ENCODE measurements around the gene TCAF1.

TCAF1 gene

GRCh38 chr7:143902332-143902899 lies 440 bp upstream of the TCAF1 start:
- H3K36me3 ChIP-seq (ENCODE audit: insufficient read depth, low read length), result no peaks in the 10 kb centered on the region
- peak overlapping the region; percentile 76 for H3K9ac ChIP-seq (ENCODE audit: low read depth, low read length, poor library complexity, severe bottlenecking)
- H3K9me2 ChIP-seq (replicated peaks; ENCODE audit: low read depth, low read length), result no peaks in the 10 kb centered on the region
- H4K20me1 ChIP-seq (ENCODE audit: insufficient read depth, low read length, poor library complexity, severe bottlenecking), result peaks cover 29% of the 10 kb centered on the region
- H3K4me3 ChIP-seq (ENCODE audit: low read length, poor library complexity, severe bottlenecking), result peak overlapping the region; percentile 76
- peak overlapping the region; percentile 96 for H2AFZ ChIP-seq (ENCODE audit: low read length)
- no peaks in the 10 kb centered on the region for H3F3A ChIP-seq (ENCODE audit: low read depth)
- peaks cover 35% of the 10 kb centered on the region for H3K4me1 ChIP-seq (ENCODE audit: insufficient read depth, low read length, poor library complexity, severe bottlenecking)
- TF ChIP-seq EZH2phosphoT487 (IDR thresholded peaks at IDR 0.05; ENCODE audit: borderline replicate concordance) (no peak), CTCF (conservative IDR thresholded peaks at IDR 0.05; ENCODE audit: low read length) (no peak)
- H3K9me3 ChIP-seq (ENCODE audit: insufficient read depth, low read depth, low read length), result no peaks in the 10 kb centered on the region
- H3K4me2 ChIP-seq (ENCODE audit: low read depth, low read length, poor library complexity, severe bottlenecking), result peak overlapping the region; percentile 90
- H3K27me3 ChIP-seq (ENCODE audit: insufficient read depth, low read length, poor library complexity, severe bottlenecking), result no peaks in the 10 kb centered on the region
- peaks cover 29% of the 10 kb centered on the region for H3K79me2 ChIP-seq (ENCODE audit: insufficient read depth, low read length)

GRCh38 chr7:143901332-143901667 lies 676 bp downstream of the TCAF1 start:
- H2AFZ ChIP-seq (ENCODE audit: low read length), result peak overlapping the region; percentile 96
- H3K79me2 ChIP-seq (ENCODE audit: insufficient read depth, low read length), result peaks cover 31% of the 10 kb centered on the region
- no peaks in the 10 kb centered on the region for H3F3A ChIP-seq (ENCODE audit: low read depth)
- H3K4me1 ChIP-seq (ENCODE audit: insufficient read depth, low read length, poor library complexity, severe bottlenecking), result peaks cover 43% of the 10 kb centered on the region
- no peaks in the 10 kb centered on the region for H3K36me3 ChIP-seq (ENCODE audit: insufficient read depth, low read length)
- H4K20me1 ChIP-seq (ENCODE audit: insufficient read depth, low read length, poor library complexity, severe bottlenecking), result peaks cover 35% of the 10 kb centered on the region
- TF ChIP-seq CTCF (conservative IDR thresholded peaks at IDR 0.05; ENCODE audit: low read length) (no peak), EZH2phosphoT487 (IDR thresholded peaks at IDR 0.05; ENCODE audit: borderline replicate concordance) (no peak)
- no peaks in the 10 kb centered on the region for H3K27me3 ChIP-seq (ENCODE audit: insufficient read depth, low read length, poor library complexity, severe bottlenecking)
- peak overlapping the region; percentile 90 for H3K4me2 ChIP-seq (ENCODE audit: low read depth, low read length, poor library complexity, severe bottlenecking)
- H3K9me3 ChIP-seq (ENCODE audit: insufficient read depth, low read depth, low read length), result no peaks in the 10 kb centered on the region
- peak overlapping the region; percentile 76 for H3K4me3 ChIP-seq (ENCODE audit: low read length, poor library complexity, severe bottlenecking)
- H3K9me2 ChIP-seq (replicated peaks; ENCODE audit: low read depth, low read length), result no peaks in the 10 kb centered on the region
- peak overlapping the region; percentile 76 for H3K9ac ChIP-seq (ENCODE audit: low read depth, low read length, poor library complexity, severe bottlenecking)

GRCh38 chr7:143900230-143900766 lies 1.7 kb downstream of the TCAF1 start:
- no peaks in the 10 kb centered on the region for H3K36me3 ChIP-seq (ENCODE audit: insufficient read depth, low read length)
- H3K79me2 ChIP-seq (ENCODE audit: insufficient read depth, low read length), result peaks cover 35% of the 10 kb centered on the region
- H4K20me1 ChIP-seq (ENCODE audit: insufficient read depth, low read length, poor library complexity, severe bottlenecking), result peaks cover 42% of the 10 kb centered on the region
- H3K9me2 ChIP-seq (replicated peaks; ENCODE audit: low read depth, low read length), result no peaks in the 10 kb centered on the region
- H2AFZ ChIP-seq (ENCODE audit: low read length), result no peak overlapping the region
- H3K4me1 ChIP-seq (ENCODE audit: insufficient read depth, low read length, poor library complexity, severe bottlenecking), result peaks cover 47% of the 10 kb centered on the region
- H3F3A ChIP-seq (ENCODE audit: low read depth), result no peaks in the 10 kb centered on the region
- H3K9ac ChIP-seq (ENCODE audit: low read depth, low read length, poor library complexity, severe bottlenecking), result peak overlapping the region; percentile 76
- no peak for TF ChIP-seq CTCF (conservative IDR thresholded peaks at IDR 0.05; ENCODE audit: low read length)
- no peak for TF ChIP-seq EZH2phosphoT487 (IDR thresholded peaks at IDR 0.05; ENCODE audit: borderline replicate concordance)
- H3K27me3 ChIP-seq (ENCODE audit: insufficient read depth, low read length, poor library complexity, severe bottlenecking), result no peaks in the 10 kb centered on the region
- H3K4me3 ChIP-seq (ENCODE audit: low read length, poor library complexity, severe bottlenecking), result peak overlapping the region; percentile 76
- no peaks in the 10 kb centered on the region for H3K9me3 ChIP-seq (ENCODE audit: insufficient read depth, low read depth, low read length)
- peak overlapping the region; percentile 90 for H3K4me2 ChIP-seq (ENCODE audit: low read depth, low read length, poor library complexity, severe bottlenecking)

All from Loucy (cell line).